ENCODE results near the gene TRPM3.

DNA sequence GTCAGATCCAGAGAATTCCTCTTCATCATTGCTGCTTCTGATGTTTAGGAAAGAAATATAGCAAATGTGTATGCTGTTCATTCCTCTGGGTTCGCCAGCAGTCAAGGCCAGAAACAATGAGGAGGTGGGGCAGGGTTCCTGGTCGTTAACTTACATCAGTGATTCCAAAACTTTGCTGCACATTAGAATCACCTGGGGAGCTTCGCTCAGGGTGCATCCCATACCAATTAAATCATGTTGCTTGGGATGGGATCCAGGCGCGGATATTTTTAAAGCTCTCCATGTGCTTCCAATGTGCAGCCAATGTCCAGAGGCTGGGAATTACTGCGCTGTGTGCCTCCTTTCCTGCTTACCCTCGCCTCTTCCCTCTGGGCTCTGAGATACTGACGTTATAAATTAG is 479.1 kb downstream of the TRPM3 start:
- TF ChIP-seq, protein P1, sequence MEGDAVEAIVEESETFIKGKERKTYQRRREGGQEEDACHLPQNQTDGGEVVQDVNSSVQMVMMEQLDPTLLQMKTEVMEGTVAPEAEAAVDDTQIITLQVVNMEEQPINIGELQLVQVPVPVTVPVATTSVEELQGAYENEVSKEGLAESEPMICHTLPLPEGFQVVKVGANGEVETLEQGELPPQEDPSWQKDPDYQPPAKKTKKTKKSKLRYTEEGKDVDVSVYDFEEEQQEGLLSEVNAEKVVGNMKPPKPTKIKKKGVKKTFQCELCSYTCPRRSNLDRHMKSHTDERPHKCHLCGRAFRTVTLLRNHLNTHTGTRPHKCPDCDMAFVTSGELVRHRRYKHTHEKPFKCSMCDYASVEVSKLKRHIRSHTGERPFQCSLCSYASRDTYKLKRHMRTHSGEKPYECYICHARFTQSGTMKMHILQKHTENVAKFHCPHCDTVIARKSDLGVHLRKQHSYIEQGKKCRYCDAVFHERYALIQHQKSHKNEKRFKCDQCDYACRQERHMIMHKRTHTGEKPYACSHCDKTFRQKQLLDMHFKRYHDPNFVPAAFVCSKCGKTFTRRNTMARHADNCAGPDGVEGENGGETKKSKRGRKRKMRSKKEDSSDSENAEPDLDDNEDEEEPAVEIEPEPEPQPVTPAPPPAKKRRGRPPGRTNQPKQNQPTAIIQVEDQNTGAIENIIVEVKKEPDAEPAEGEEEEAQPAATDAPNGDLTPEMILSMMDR (IDR thresholded peaks at IDR 0.05), result no peak
- TF ChIP-seq POLR2A (IDR thresholded peaks at IDR 0.05), result no peak

All from esophagus squamous epithelium (tissue), 4 donors.